OCI-LY3 (cell line): Measurements from ENCODE around the gene WWP2.

Source experiments
- H2AFZ ChIP-seq: fragments of 200-600, 300-600 bp; shearing (Covaris generic); 2 replicates; pipeline ENCODE4 v1.6.0; 2014; ENCODE audit warnings: antibody characterized with exemption, low read depth, low read length
- H3K27ac ChIP-seq: fragments of 200-600, 300-600 bp; sonication (generic); 2 replicates; pipeline ENCODE4 v1.5.1; 2014; ENCODE audit warnings: mild to moderate bottlenecking, low read length, moderate library complexity, mixed read lengths
- H3K27me3 ChIP-seq: fragments of 200-600, 300-600 bp; sonication (generic); 2 replicates; pipeline ENCODE4 v1.6.1; 2014; ENCODE audit warnings: low read depth, low read length, mixed read lengths
- H3K36me3 ChIP-seq: fragments of 200-600, 300-600 bp; sonication (generic); replicated peaks from 2 replicates; pipeline ENCODE3; 2014; ENCODE audit warnings: low read depth, low read length, mixed read lengths
- H3K4me1 ChIP-seq: fragments of 300-600, 200-600 bp; sonication (generic); 2 replicates; pipeline ENCODE4 v1.6.1; 2014; ENCODE audit warnings: low read length, mixed read lengths
- H3K4me2 ChIP-seq: fragments of 200-600, 300-600 bp; sonication (generic); 2 replicates; pipeline ENCODE4 v1.6.1; 2014; ENCODE audit warnings: low read length, mixed read lengths
- H3K4me3 ChIP-seq: fragments of 300-600, 200-600 bp; sonication (generic); 2 replicates; pipeline ENCODE4 v1.5.1; 2014; ENCODE audit warnings: antibody characterized with exemption, mild to moderate bottlenecking, low read length, moderate library complexity
- H3K79me2 ChIP-seq: fragments of 300-600, 200-600 bp; shearing (Covaris generic); 2 replicates; pipeline ENCODE4 v1.6.1; 2014; ENCODE audit warnings: mild to moderate bottlenecking, low read length, mixed read lengths
- H3K9ac ChIP-seq: fragments of 300-600, 200-600 bp; shearing (Covaris generic); 2 replicates; pipeline ENCODE4 v1.6.0; 2014; ENCODE audit warnings: mild to moderate bottlenecking, low read length, moderate library complexity
- H3K9me3 ChIP-seq: fragments of 200-600, 300-600 bp; shearing (Covaris generic); 2 replicates; pipeline ENCODE4 v1.6.1; 2014; ENCODE audit warnings: low read length, mixed read lengths; ENCODE audit not compliant: insufficient read depth
- H4K20me1 ChIP-seq: fragments of 200-600, 300-600 bp; sonication (generic); 2 replicates; pipeline ENCODE4 v1.6.1; 2016; ENCODE audit warnings: low read length, mixed read lengths; ENCODE audit not compliant: insufficient read depth
- EZH2phosphoT487 ChIP-seq: fragments of 200-600 bp; shearing (Covaris generic); IDR thresholded peaks from 2 replicates; pipeline ENCODE4 v1.6.1; 2018; ENCODE audit warnings: antibody characterized with exemption, mixed run types, low read depth
- TF ChIP-seq, protein P1 (sequence below): fragments of 200-600, 300-600 bp; sonication (generic); IDR thresholded peaks from 2 replicates; pipeline ENCODE4 v1.5.1; 2014; ENCODE audit warnings: antibody characterized with exemption, low read length, low read depth

WWP2 gene

DNA sequence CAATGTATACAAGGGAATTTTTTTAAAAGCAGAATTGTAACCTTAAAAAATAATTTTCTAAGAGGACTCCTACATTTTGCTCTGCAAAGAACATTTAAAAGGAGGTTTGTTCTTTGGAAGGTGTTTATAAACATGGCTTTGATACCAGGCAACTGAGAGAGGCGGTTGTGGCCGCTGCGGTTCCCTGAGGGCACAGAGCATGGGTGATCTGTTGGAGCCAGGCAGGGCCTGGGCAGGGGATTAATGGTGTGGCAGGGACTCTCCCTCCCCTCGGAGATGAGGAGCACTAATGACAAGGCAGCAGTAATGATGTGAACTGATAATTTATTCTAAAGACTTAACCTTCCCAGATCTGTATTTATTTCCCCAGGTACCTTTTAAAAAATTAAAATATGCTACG, 65.4 kb downstream of the WWP2 start:
- H3K79me2 ChIP-seq: no peaks in the 10 kb centered on the region
- no peak for TF ChIP-seq EZH2phosphoT487
- TF ChIP-seq, protein P1, sequence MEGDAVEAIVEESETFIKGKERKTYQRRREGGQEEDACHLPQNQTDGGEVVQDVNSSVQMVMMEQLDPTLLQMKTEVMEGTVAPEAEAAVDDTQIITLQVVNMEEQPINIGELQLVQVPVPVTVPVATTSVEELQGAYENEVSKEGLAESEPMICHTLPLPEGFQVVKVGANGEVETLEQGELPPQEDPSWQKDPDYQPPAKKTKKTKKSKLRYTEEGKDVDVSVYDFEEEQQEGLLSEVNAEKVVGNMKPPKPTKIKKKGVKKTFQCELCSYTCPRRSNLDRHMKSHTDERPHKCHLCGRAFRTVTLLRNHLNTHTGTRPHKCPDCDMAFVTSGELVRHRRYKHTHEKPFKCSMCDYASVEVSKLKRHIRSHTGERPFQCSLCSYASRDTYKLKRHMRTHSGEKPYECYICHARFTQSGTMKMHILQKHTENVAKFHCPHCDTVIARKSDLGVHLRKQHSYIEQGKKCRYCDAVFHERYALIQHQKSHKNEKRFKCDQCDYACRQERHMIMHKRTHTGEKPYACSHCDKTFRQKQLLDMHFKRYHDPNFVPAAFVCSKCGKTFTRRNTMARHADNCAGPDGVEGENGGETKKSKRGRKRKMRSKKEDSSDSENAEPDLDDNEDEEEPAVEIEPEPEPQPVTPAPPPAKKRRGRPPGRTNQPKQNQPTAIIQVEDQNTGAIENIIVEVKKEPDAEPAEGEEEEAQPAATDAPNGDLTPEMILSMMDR: no peak

DNA sequence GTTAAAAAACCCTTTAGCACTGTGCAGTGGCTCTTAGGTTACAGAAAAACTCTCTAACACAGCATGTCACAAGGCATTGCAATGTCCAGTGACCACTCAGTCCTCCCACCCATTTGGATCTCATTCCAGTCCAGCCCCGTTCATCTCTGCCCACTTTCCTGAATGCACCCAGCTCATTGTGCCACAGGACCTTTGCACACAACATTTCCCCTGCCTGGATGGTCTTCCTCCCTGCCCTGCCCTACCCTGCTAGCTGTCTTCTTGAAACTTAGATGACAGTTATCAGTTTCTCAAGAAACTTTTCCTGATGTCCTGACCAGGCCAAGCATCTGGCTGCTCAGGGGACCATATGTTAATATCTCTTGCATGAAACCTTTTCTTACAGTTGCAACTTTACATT, 67.2 kb downstream of the WWP2 start:
- Histone ChIP-seq H4K20me1 (no peaks in the 10 kb centered on the region), H2AFZ (no peak overlapping the region), H3K27ac (no peak overlapping the region), H3K4me2 (no peak overlapping the region), H3K4me3 (no peak overlapping the region), H3K79me2 (no peaks in the 10 kb centered on the region), H3K27me3 (no peaks in the 10 kb centered on the region), H3K9ac (no peak overlapping the region), H3K36me3 (no peaks in the 10 kb centered on the region), H3K4me1 (peaks cover 14% of the 10 kb centered on the region), H3K9me3 (no peaks in the 10 kb centered on the region)
- TF ChIP-seq, protein P1: no peak
- TF ChIP-seq EZH2phosphoT487: no peak

More for the DNA sequence above, 65.4 kb downstream of the WWP2 start:
- Histone ChIP-seq H3K4me3 (no peak overlapping the region), H3K36me3 (no peaks in the 10 kb centered on the region), H3K4me1 (peaks cover 14% of the 10 kb centered on the region), H3K9ac (no peak overlapping the region), H2AFZ (no peak overlapping the region), H3K27ac (no peak overlapping the region), H3K9me3 (no peaks in the 10 kb centered on the region), H3K27me3 (no peaks in the 10 kb centered on the region), H4K20me1 (no peaks in the 10 kb centered on the region), H3K4me2 (no peak overlapping the region)

DNA sequence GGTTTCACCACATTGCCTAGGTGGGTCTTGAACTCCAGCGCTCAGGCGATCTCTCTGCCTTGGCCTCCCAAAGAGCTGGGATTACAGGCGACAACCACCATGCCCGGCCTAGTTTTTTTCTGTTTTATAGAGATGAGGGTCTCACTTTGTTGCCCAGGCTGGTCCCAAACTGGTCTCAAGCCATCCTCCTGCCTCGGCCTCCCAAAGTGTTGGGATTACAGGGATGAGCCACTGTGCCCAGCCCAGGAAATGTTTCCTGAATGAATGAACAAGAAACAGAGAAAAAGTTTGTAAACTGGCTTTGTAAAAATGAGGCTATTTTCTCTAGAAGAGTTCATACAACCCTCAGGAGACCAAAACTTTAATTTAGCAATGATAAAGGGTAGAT, 68.0 kb downstream of the WWP2 start:
- Histone ChIP-seq H2AFZ (no peak overlapping the region), H3K9ac (no peak overlapping the region), H3K9me3 (no peaks in the 10 kb centered on the region), H4K20me1 (no peaks in the 10 kb centered on the region), H3K36me3 (no peaks in the 10 kb centered on the region), H3K27me3 (no peaks in the 10 kb centered on the region), H3K4me3 (no peak overlapping the region), H3K4me1 (peaks cover 14% of the 10 kb centered on the region), H3K79me2 (no peaks in the 10 kb centered on the region), H3K27ac (no peak overlapping the region), H3K4me2 (no peak overlapping the region)
- no peak for TF ChIP-seq EZH2phosphoT487
- TF ChIP-seq, protein P1: no peak

DNA sequence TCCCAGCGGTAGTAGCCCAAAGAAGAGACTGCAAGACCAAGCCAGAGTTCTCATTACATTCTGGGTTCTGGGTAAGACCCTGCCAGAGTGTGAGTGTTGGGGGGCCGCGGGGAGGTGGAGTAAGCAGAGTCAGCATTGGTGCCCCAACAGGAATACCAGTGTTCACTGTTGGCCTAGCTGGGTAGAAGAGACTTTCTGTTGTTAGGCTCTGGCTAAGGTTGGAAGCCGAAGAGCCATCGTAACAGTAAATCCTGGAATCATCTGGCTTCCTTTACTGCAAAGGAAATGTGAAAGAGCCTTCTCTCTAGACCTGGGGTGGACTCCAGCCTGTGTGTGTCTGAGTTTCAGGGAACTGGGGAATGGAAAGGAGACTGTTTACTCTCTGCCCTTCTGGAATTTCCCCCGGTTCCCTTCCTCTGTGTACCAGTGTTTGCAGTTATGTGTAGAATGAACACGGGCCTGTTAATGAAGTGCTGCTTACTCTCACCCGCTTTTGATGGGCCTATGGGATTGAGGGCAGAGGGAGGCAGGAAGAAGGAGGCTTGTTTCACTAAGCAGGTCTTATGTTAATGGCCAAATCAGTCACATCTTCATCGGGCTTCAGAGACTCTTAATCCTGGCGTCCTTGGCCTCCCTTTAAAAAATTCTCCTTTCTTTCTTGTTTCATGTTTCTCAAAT, 68.5 kb downstream of the WWP2 start:
- TF ChIP-seq, protein P1: no peak
- TF ChIP-seq EZH2phosphoT487: no peak
- H3K4me1 ChIP-seq: peaks cover 14% of the 10 kb centered on the region
- H4K20me1 ChIP-seq: no peaks in the 10 kb centered on the region
- H3K4me2 ChIP-seq: peak overlapping the region; percentile 35
- no peaks in the 10 kb centered on the region for H3K79me2 ChIP-seq
- H2AFZ ChIP-seq: no peak overlapping the region
- H3K9ac ChIP-seq: no peak overlapping the region
- H3K9me3 ChIP-seq: no peaks in the 10 kb centered on the region
- no peaks in the 10 kb centered on the region for H3K36me3 ChIP-seq
- no peak overlapping the region for H3K4me3 ChIP-seq
- H3K27ac ChIP-seq: no peak overlapping the region
- H3K27me3 ChIP-seq: no peaks in the 10 kb centered on the region
